Myocyte (in vitro differentiated cells): Measurements from ENCODE around the gene KRT79. TPM values are rescaled to one million over a fixed set of nuclear protein-coding genes. Genes with fewer than 3 reads are reported as not detected.

Source experiments
- DNase-seq: peaks from one replicate; pipeline ENCODE4 v3.0.0-alpha.2; 2012; ENCODE audit warnings: low read depth
- total RNA-seq: library from RNA; depleted of rRNA; stranded (reverse); fragments of >200 nt; gene quantifications from 2 replicates; pipeline ENCODE4 v1.2.3, GENCODE V29; 2014

The KRT79 gene
- total RNA-seq, 1 donor from 2014 or later: not detected

DNA sequence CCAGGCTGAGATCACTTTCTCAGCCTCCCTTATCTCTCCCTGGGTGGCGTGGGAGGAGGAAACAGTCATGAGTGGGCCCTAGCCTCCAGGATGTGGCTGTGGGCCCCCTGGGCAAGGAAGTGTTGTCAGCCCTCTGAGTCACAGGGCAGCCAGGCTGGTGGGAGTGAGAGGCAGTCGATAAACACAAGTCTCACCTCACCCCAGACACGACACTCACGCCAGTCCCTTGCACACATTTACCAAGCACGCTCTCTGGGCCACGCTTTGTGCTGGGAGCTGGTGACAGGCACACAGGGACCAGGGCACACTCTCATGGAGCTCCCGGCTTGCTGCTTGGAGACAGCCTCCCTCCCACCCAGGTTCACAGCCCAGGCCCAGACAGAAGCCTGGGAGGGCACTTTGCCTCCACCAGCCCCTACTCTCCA is 1.9 kb upstream of the KRT79 start:
- DNase-seq: no peak

DNA sequence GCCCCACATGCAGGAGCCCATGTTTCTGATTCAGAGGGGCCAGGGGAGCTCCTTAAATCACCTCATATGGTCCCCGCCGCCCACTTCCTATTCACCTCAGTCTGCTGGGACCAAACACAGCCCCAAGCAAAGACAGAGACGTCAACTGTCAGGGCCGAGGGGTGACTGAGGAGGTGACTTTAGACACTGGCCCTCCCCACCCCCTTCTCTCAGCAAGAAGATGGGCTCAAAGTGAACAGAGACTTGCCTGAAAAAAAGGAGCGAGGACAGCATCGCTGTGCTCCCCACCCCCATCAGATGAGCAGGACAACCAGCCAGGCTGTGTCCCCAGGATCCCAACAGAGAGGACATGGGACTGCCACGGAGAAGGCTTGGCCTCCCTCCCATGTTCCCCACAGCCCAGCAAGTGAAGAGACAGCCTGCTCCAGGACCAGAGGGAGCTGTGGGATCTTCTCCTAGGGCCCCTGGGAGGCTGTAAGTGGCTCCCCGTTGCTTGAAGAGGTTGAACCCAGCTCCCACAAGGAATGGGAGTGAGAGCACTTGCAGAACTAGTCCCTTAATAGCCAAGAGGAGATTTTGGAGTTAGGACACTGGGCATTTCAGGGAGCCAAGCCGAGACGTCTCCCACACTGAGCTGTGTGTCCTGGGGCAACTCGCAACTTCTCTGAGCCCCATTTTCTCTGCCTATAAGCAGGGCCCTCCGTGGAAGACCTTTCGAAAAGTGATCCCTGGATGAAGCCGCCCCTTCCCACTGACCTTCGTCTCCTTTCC is 1.3 kb upstream of the KRT79 start:
- DNase-seq: no peak

DNA sequence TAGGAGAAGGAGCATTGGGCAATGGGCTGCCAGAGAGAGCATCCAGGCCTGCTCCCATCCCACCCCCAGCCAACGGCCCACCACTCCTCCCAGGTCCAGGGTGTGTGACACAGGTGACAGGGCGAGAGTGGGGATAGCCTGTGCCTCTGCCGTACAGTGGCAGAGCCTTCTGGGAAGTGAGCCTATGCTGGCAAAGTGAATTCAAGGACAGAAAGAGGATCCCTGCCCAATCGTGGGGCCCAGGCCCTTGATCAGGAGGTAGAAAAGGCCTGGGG is 553 bp upstream of the KRT79 start:
- no peak for DNase-seq

- no peak for DNase-seq
Observed at GRCh38 chr12:52832985-52833905, 866 bp downstream of the KRT79 start.

DNA sequence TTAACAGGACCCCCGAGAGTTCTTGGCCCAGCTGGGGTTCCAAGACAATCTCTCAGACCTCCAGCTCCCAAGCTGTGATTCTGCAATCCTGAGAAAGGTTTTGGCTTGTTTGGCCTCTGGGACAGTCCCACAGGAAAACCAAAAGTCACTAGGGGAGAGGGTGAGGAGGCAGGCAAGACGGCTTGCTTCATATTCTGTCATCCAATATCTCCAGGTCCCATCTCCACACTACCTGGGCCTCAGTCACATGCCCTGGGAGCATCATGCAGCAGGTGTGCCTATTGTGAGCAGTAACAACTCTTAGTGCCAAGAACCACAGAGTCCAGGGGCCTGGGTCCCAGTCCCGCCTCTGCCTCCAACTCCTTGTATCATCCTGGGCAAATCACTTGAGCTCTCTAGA is 1.7 kb downstream of the KRT79 start:
- no peak for DNase-seq

DNA sequence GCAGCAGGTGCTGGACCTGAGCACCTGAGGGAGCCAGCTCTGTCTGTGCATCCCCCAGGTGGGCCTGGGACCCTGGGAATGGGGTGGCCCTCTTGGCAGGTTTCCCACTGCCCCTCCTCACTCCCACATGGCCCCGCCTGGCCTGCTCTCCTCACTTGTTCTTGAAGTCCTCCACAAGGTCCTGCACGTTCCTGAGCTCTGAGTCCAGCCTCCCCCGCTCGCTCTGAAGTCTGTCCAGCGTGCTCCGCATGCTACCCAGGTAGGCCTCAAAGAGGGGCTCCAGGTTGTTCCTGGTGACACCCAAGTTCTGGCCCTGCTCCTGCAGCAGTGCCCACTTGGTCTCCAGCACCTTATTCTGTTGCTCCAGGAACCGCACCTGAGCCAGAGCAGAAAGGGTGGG is 2.9 kb downstream of the KRT79 start:
- no peak for DNase-seq

GRCh38 chr12:52829986-52830770 is 3.9 kb downstream of the KRT79 start:
- DNase-seq: no peak

DNA sequence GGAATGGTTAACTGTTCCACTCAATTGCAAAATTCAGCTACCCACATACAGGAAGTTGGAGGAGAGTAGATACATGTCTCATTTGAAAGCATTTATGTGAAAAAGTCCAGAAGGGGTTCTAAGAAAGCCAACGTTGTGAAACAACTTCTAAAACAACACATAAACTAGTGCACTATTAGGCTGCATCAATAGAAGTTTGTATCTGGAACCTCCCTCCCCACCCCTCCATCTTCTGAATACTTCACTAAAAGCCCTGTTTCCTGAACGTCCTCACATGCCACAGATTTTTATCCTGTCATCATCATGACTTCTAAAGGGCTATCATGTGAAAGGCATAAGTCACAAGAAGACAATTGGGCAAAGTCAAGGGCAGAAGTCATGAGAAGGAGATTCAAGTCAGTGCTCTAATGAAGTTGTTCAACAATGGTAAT is 5.5 kb downstream of the KRT79 start:
- DNase-seq: no peak

- no peak for DNase-seq
Observed at GRCh38 chr12:52828156-52828555, 6.0 kb downstream of the KRT79 start.

DNA sequence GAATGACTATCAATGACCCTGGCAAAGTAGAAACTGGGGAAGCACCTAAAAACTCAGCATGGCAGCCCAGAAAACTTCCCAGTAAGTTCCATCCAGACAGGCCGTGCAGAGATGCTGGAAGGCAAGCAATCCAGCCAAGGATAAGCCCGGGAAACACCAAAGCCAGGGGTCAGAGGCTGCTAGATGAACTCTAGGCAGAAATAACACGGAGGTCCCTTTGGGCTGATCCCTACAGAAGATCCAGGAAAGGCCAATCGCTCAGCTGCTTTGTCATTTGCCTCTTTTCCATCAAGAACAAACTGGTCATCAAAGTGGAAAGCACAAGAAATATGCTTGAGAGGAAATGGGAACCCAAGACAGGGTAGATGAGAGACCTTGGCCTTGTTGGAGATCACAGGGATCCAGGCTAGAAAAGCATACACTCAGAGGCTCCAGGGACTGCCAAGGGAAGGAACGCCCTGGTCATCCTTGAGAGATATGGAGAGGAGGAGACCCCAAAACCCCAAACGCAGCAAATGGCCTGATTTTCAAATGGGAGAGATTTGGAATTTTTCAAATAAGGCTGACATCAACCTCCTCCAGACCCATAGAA is 6.5 kb downstream of the KRT79 start:
- DNase-seq: no peak

DNA sequence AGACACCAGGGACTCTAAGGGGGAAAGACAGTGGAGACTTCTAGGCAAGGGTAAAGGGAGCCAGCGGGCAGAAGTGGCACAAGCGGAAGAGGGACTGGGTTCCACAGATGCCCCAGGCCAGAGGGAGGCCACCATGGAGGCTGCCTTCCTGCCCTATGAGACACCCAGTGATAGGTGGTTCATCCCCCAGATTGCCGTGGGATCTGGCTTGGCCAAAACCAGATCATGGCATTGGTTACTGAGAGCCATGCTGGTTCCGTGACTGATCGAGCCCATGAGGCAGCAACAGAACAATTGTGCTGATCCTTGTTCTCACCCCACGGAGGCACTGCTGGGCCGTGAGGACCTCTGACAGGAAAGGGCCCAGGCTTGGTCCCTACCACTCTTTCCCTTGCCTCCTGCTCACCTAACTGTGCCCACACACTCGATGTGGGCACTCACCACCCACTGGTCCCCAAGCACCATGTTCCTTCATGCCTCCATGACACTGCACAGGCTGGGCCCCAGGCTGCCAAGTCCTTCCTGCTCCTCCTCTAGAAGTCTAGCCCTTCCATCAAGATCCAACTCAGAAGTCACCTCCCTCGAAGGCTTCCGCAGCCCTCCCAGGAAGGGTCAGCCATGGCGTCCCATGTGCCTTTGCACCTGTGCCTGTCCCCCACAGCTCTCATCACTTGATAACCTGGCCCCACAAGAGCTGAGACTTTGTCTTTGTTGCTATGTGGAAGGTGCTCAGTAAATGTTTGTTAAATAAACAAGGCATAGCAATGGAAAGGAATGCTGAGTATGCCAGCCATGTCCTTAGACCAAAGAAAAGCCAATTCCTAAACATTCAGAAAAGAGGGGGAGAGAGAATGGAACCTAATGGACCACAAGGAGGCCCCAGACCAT is 7.3 kb downstream of the KRT79 start:
- DNase-seq: no peak

DNA sequence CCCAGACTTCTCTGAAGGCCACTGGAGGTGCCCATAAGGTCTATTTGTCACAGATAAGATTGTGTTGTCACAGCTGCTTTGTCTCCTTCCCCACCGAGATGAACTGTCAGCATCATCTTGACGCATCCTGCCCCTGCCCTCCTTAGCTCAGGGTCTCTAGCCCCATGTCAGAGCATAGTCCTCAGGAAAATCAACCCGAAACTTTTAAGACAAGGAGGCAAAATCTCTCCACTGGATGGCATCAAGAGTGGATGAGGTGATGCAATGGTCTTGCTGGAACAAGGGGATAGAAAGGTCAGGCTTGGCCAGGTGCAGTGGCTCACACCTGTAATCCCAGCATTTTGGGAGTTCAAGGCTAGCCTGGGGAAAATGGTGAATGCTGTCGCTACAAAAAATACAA is 8.2 kb downstream of the KRT79 start:
- no peak for DNase-seq

DNA sequence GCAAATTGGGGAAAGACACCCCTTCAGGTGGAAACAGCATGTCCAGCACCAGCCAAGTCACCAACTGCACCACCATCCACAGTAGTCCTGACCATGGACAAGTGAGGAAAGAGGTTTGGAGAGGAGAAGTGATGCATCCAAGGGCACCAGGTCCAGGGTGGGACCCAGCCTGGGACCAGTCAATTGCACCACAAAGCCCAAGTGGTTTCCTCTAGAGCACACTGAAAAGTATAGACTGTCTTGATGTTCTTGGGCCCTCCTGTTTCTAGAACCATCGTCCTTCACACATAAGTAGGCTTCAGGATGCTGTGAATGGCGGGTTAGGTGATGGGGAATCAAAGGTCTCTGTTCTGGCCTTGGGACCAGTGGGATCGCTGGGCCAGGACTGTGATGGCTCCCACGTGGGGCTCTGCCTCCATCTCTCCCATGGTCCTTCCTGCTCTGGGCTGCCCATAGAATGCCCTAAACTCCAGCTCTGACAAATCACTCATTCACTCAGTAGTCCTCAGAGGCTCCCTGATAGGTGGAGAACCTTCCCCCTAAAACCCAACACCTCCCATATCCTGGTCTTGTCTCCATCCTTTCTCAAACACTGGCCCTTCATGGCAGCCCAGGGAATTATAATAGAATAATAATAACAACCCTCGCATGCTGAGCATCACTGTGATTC is 9.2 kb downstream of the KRT79 start:
- DNase-seq: no peak

DNA sequence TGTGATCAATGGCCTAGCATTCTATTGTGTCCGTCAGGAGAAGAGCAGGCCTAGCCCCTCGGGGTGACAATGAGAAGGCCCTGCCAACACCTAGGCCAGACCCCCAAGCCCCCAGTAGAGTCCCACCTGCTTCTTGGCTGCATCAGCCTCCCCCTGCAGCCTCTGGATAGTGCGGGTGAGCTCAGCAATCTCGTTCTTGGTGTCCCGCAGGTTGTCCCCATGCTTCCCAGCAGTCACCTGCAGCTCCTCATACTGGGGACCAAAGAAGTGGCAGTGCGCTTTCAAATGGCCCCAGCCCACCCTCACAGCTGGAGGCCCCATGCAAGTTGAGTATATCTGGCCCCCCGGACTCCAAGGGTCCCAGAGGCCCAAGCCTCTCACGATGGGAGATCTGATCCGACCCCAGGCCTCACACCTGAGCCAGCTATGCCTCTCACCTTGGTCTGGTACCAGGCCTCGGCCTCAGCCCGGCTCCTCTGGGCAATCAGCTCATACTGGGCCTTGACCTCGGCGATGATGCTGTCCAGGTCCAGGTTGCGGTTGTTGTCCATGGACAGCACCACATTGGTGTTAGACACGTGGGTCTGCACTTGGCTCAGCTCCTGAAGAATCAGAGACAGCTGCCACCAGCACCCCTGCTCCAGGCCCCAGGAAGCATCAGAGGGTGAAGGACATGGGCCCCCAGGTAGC is 10.2 kb downstream of the KRT79 start:
- DNase-seq: no peak

DNA sequence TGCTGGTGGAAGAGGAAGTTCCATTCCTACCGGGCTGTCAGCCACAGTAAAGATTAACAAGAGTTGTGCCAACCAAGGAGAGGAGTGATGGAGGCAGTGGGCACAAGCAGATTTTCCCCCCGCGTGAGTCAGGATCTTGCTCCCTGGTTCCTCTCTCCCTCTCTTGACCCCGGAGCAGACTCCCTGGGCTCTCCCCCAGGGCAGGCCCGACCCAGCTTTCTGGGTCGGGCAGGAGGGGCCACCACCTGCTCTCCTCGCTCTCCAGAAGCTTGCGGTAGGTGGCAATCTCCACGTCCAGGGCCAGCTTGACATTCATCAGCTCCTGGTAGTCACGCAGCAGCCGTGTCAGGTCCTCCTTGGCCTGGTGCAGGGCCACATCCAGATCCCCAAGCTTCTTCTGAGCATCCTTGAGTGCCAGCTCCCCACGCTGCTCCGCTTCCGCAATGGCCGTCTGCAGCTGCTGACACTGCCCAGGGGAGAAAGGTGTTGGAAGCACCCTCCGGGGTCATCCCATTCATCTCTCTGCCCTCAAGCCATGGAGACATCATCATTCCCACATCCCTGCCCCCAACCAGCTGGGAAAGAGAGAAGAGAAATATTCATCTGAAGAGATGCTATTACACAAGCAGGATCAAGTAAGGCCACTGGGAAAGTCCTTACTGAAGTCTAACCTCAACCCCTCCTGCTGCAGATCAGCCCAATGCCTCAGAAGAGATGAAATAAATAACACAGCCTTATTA is 11.2 kb downstream of the KRT79 start:
- DNase-seq: no peak

- DNase-seq: no peak
Observed at GRCh38 chr12:52821826-52822660, 12.1 kb downstream of the KRT79 start.

DNA sequence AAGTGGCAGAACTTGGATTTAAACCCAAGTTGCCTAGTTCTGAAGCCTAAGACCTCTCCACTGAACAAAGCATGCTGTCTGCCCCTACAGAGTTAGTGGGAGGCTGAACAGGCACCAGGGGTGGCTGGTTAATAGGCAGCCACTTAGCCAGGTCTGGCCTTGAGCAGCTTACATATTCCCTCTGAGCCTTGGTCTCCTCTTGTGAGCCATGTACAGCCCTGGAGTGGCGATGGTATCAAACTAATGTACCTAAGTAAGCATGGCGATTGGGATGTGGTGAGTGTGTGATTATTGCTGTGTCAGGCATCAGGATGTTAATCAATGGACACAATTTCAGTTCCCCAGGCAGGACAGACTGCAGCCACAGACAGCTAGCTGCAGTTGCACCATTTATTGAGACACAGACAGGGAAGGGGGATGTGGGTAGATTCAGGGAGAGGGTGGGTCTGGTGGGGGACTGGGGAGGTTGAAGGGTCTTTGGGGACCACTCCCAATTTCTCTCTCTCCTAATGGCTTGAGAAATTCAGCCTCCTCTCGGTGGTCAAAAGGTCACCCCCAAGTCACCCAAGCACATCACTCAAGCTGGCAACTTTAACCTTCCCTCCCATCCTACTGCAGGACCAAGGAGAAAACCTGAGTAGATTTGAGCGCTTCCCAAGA is 12.9 kb downstream of the KRT79 start:
- DNase-seq: no peak
